GM12878 (cell line): ENCODE results near the gene IGSF22. TPM values are rescaled to one million over a fixed set of nuclear protein-coding genes. Genes with fewer than 3 reads are reported as not detected.

ENCODE experiments used
- ATAC-seq: fragments of 200-7000 bp; cut with Tn5 transposase; 3 replicates; pipeline ENCODE4 v1.9.1; 2020; ENCODE audit warnings: mild to moderate bottlenecking, moderate library complexity
- BruUV-seq: library from RNA; stranded (reverse); fragments of 400-500 nt; replicated peaks from 2 replicates; lab custom pipeline; 2021; lab: Mats Ljungman, UMichigan
- CTCF ChIA-PET: fragments of 300-600 bp; sonication (Branson Sonifier 250); formaldehyde crosslinking; extraction: SDS; loops from one replicate; lab custom pipeline; 2021; ENCODE audit warnings: inconsistent platforms; lab: Yijun Ruan, JAX
- POLR2A ChIA-PET: fragments of 350-600 bp; formaldehyde crosslinking; extraction: SDS; loops from one replicate; lab custom pipeline; 2021; ENCODE audit warnings: inconsistent platforms; lab: Charles Lee
- RAD21 ChIA-PET: fragments of 300-600 bp; sonication (Branson Sonifier 250); formaldehyde crosslinking; loops from one replicate; lab custom pipeline; 2023; ENCODE audit warnings: antibody characterized with exemption; ENCODE audit not compliant: unreplicated experiment; lab: Charles Lee
- SMC1A ChIA-PET: fragments of 300-600 bp; sonication (Branson Sonifier 250); formaldehyde crosslinking; loops from one replicate; lab custom pipeline; 2023; ENCODE audit not compliant: unreplicated experiment, uncharacterized antibody; lab: Charles Lee
- DNase-seq: peaks from one replicate; pipeline ENCODE4 v3.0.0-alpha.2; 2011; ENCODE audit warnings: low read depth, low spot score
- FAIRE-seq: peaks from 3 replicates; lab custom pipeline; 2011; peaks lifted over from hg19 to GRCh38; lab: Jason Lieb, UNC
- H2AFZ ChIP-seq: 2 replicates; pipeline ENCODE4 v1.6.0; 2011; ENCODE audit warnings: low read depth, low read length, control low read depth; ENCODE audit not compliant: control insufficient read depth
- H3K27ac ChIP-seq: 2 replicates; pipeline ENCODE4 v1.5.1; 2011; ENCODE audit warnings: control low read depth; ENCODE audit not compliant: control insufficient read depth, insufficient read depth
- H3K27me3 ChIP-seq, 2 experiments: replicated peaks in 1 of 2; 2 replicates each; pipeline versions ENCODE4 v1.6.0 to v1.6.1; 2011; ENCODE audit warnings: low read length in 1 of 2; ENCODE audit not compliant: control insufficient read depth in 2 of 2, insufficient read depth in 2 of 2
- H3K36me3 ChIP-seq, 2 experiments: 2 replicates each; pipeline ENCODE4 v1.5.1; 2011; ENCODE audit warnings: low read length in 1 of 2; ENCODE audit not compliant: control insufficient read depth in 2 of 2, insufficient read depth in 2 of 2
- H3K4me1 ChIP-seq: 2 replicates; pipeline ENCODE4 v1.6.1; 2011; ENCODE audit warnings: mild to moderate bottlenecking, low read length, moderate library complexity, mixed read lengths; ENCODE audit not compliant: control insufficient read depth, insufficient read depth
- H3K4me2 ChIP-seq: 2 replicates; pipeline ENCODE4 v1.6.0; 2011; ENCODE audit warnings: control low read depth; ENCODE audit not compliant: control insufficient read depth, insufficient read depth
- H3K4me3 ChIP-seq: fragments of 200-600 bp; sonication (generic); 2 replicates; pipeline ENCODE4 v1.5.1; 2016
- H3K79me2 ChIP-seq: 2 replicates; pipeline ENCODE4 v1.6.0; 2011; ENCODE audit warnings: low read length; ENCODE audit not compliant: control insufficient read depth, insufficient read depth
- H3K9ac ChIP-seq: 2 replicates; pipeline ENCODE4 v1.8.0; 2011; ENCODE audit warnings: low read length, control low read depth, mixed read lengths; ENCODE audit not compliant: control insufficient read depth, insufficient read depth
- H3K9me3 ChIP-seq: replicated peaks from 3 replicates; pipeline ENCODE4 v1.5.1; 2011; ENCODE audit warnings: mild to moderate bottlenecking, low read length; ENCODE audit not compliant: control insufficient read depth, insufficient read depth
- H4K20me1 ChIP-seq: 2 replicates; pipeline ENCODE4 v1.6.0; 2011; ENCODE audit not compliant: control insufficient read depth, insufficient read depth
- CHD2 ChIP-seq: IDR thresholded peaks from 2 replicates; pipeline ENCODE4 v1.6.1; 2011; ENCODE audit warnings: low read depth, low read length, improper control_type of control experiment, borderline replicate concordance
- ELK1 ChIP-seq: IDR thresholded peaks from 2 replicates; pipeline ENCODE4 v1.6.1; 2012; ENCODE audit warnings: low read depth, low read length, improper control_type of control experiment
- PAX8 ChIP-seq: fragments of 450-650 bp; IDR thresholded peaks from 2 replicates; pipeline ENCODE4 v1.6.1; 2017; ENCODE audit warnings: mild to moderate bottlenecking, moderate library complexity
- SKIL ChIP-seq: fragments of 450-650 bp; IDR thresholded peaks from 2 replicates; pipeline ENCODE4 v1.6.1; 2017; ENCODE audit warnings: mild to moderate bottlenecking, low read depth, inconsistent platforms; ENCODE audit not compliant: poor library complexity, severe bottlenecking
- SMARCA5 ChIP-seq: fragments of 450-650 bp; IDR thresholded peaks from 2 replicates; pipeline ENCODE4 v1.6.1; 2017; ENCODE audit warnings: mild to moderate bottlenecking
- ZNF217 ChIP-seq: fragments of 450-650 bp; IDR thresholded peaks from 2 replicates; pipeline ENCODE4 v1.6.1; 2017; ENCODE audit warnings: antibody characterized with exemption, mild to moderate bottlenecking
- WGBS: methylation state at CpG from one replicate; pipeline ENCODE4 v1.1.6; 2016; ENCODE audit warnings: low lambda C conversion rate; ENCODE audit not compliant: insufficient replicate concordance, insufficient coverage; ENCODE audit errors: missing lambda C conversion rate; 5-methylcytosine and 5-hydroxymethylcytosine counted together
- in situ Hi-C: fragments of 300-500 bp; cut with MboI; formaldehyde crosslinking; loops from 9 replicates; pipeline ENCODE4 v1.14.3; 2018; ENCODE audit warnings: mixed read lengths
- intact Hi-C: fragments of 100-400 bp; cut with micrococcal nuclease; formaldehyde crosslinking; loops from one replicate; pipeline ENCODE4 v1.14.2; 2022; ENCODE audit not compliant: unreplicated experiment
- polyA plus RNA-seq, 11 experiments: library from polyadenylated mRNA; depleted of rRNA in 4 of 11; unstranded in 6 of 11; stranded (reverse) in 5 of 11; fragments of >200 nt; fragmentation: Nextera tagmentation in 4 of 11; fragmentation: Illumina TruSeq in 1 of 11; extraction: Ambion mirVana in 4 of 11; extraction: Trizol in 1 of 11; gene quantifications; 1 replicate in 1 of 11; 2 replicates in 10 of 11; pipeline versions ENCODE4 v1.2.1 to v1.2.3, GENCODE V29; 2011 to 2016; ENCODE audit warnings: inconsistent platforms in 2 of 11, missing spikeins in 2 of 11, low read depth in 1 of 11
- total RNA-seq, 4 experiments: library from RNA; depleted of rRNA in 3 of 4; stranded (reverse); fragments of >200 nt in 3 of 4; fragmentation: Illumina TruSeq in 1 of 4; extraction: Trizol in 1 of 4; gene quantifications; 2 replicates each; pipeline versions ENCODE4 v1.2.1 to v1.2.3, GENCODE V29; 2013 to 2021
- TF ChIP-seq, protein P1 (sequence below): IDR thresholded peaks from 2 replicates; pipeline ENCODE4 v1.6.1; 2012; ENCODE audit warnings: low read depth, low read length, improper control_type of control experiment

Gene IGSF22
- total and polyA plus RNA-seq, 10 of the 15 experiments (the other 5 are each of a cell fraction or from before 2014, with no cell fraction given): 0.02 to 0.18 TPM; not detected in 8

GRCh38 chr11:18768472-18768901 is 42.5 kb upstream of the IGSF22 start (continued):
- peak; percentile 76; the same call in 1 of the 2 replicates for TF ChIP-seq CHD2
- TF ChIP-seq ELK1: no peak
- TF ChIP-seq PAX8: no peak
- TF ChIP-seq, all 136 proteins: peak for 47

GRCh38 chr11:18766015-18766414 is 40.0 kb upstream of the IGSF22 start:
- RAD21 ChIA-PET: interaction anchor here (1.1 to 5.3 kb wide), 11 partner anchors 9 to 650 kb away, joined by 3 to 44 read pairs (median 16); partner anchors contain the start of gene SPTY2D1
- 85% methylated on average over 2 of the region's 2 CpGs for WGBS
- CTCF ChIA-PET: interaction anchor here (0.8 to 24.2 kb wide), 17 partner anchors 8 to 650 kb away, joined by 3 to 494 read pairs (median 13); partner anchors contain the start of gene IGSF22
- Histone ChIP-seq H3K4me1 (peaks cover 37% of the 10 kb centered on the region), H2AFZ (no peak overlapping the region), H3K4me3 (no peak overlapping the region), H3K9me3 (no peaks in the 10 kb centered on the region), H3K4me2 (no peak overlapping the region), H3K79me2 (no peaks in the 10 kb centered on the region), H3K27me3 (no peaks in the 10 kb centered on the region; a peak in 1 of 4 replicates), H3K9ac (no peak overlapping the region), H3K36me3 (no peaks in the 10 kb centered on the region), H4K20me1 (no peaks in the 10 kb centered on the region), H3K27ac (no peak overlapping the region)
- BruUV-seq: no TSS peak
- SMC1A ChIA-PET: interaction anchor here (0.6 to 4.8 kb wide), 18 partner anchors 8 to 651 kb away, joined by 3 to 44 read pairs (median 4); no protein-coding TSS in a partner anchor
- in situ Hi-C loops: no loop called here
- no peak for ATAC-seq
- POLR2A ChIA-PET: interaction anchor here (1.3 to 2.2 kb wide), 3 partner anchors 8 to 239 kb away, joined by 3 to 7 read pairs (median 4); partner anchors contain the start of gene TSG101
- DNase-seq: no peak
- intact Hi-C loops: loop anchor here (5.0 kb wide), 1 partner anchor 239 kb away; the partner anchor contains the start of gene TSG101
- TF ChIP-seq, protein P1, sequence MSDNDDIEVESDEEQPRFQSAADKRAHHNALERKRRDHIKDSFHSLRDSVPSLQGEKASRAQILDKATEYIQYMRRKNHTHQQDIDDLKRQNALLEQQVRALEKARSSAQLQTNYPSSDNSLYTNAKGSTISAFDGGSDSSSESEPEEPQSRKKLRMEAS: no peak
- TF ChIP-seq SKIL (no peak), SMARCA5 (0 out of 2 replicates have a peak, but pooled peaks have one; percentile 61), ZNF217 (peak; percentile 66; the same call in 1 of the 2 replicates)
- no peak for FAIRE-seq
